ENCODE data around the gene HAO1. TPM values are rescaled to one million over a fixed set of nuclear protein-coding genes. Genes with fewer than 3 reads are reported as not detected.
"Not testable (repeated sequence)": the region's sequence is repeated elsewhere in the genome, so short reads cannot be mapped to it uniquely, and the experiment has no call there.

The HAO1 gene
- total RNA-seq = not detected in 2 replicates

DNA sequence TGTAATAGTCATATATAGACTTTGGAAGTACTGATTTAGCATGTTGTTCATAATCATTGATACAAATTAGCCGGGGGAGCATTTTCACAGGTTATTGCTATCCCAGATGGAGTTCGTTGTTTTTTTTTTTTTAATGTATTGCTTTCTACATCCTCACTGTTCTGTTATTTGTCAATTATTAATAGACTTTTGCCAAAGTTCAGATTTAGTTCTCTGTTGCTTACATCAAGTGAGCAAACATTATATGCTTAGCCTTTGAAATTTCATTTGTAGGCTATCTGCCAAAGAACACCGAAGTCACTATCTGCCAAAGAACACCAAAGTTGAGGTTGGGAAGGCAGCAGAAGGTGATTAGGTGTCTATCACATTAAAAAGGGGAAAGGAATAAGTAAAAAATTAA lies at the start of gene HAO1:
Gene HAO1, minus strand, starts transcription at position 118 of the 400 bp plus-strand sequence. Its CDS starts 36 bp downstream, at position 82.
- intact Hi-C loops (cut with micrococcal nuclease) = no loop called here

DNA sequence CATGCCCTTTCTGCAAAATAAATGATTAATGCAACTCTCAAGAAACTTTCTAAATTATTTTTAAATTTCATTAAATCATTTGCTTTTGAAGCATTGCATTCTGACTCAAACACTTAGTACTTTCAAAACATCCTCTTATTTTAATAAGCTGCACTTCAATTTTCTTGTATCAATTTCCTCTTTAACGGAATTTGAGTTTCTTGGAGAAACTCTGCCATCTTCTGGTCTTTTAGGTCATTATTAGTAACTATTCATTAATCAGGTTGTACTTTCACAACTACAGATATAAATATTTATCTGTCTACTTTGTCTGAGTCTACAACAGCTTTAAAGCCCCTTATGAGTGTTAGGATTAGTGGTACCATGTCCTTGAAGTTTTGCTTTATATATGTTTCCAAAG lies 49.1 kb upstream of the HAO1 start:
- intact Hi-C loops (cut with micrococcal nuclease) = no loop called here

DNA sequence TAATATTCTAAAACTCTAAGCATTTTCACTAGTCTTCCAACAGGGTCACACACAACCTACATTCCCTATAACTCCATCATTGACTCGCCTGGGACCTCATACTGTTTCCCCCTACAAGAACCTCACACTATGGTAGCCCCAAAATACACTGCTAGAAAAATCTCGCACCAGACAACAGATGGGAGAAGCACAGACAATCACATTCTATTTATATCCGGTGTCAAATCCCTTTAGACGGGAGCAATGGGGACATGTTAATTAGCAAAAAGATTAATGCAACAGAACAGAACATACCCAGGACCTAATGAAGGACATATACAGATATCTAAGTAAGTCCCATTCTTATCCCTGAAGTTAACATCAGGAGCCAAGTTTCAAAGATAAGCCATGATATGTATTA lies 45.7 kb upstream of the HAO1 start:
- intact Hi-C loops (cut with micrococcal nuclease) = no loop called here

DNA sequence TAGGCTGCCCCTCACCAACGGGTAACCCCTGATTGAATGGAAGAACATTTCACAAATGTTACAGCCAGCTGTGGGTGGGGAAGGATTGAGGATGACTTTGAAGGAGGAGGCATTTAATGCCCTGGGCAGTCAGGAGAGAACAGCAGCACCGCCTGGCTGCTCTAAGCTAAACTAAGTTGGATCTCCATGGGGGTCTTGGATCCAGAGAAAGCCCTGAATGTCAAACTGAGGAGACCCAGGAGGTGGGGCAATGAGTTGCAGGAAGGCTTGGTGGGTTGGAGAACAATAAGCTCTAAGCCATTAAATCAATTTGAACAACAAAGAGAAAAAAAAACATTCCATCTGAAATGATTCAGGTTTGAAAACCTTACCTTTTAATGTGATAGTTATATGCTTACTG lies 43.9 kb upstream of the HAO1 start:
- intact Hi-C loops (cut with micrococcal nuclease) = no loop called here

DNA sequence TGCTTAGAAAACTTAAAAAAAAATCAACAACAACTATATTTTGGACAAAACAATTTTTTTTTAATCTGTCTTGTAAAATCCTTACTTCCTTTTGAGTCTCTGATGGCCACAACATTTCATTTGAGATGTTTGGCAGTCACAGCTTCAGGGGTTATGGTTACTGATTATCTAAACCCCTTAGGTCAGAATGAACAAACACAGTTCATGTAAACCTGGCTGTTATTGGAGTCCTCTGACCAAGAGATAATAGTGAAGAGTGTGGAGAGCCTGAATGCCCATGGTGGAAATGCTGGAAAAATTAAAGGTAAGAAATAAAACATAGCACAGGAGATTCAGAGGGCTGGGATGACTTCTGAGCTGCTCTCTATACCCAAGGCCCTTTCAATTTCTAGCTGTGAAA lies 41.1 kb upstream of the HAO1 start:
- intact Hi-C loops (cut with micrococcal nuclease) = loop anchor here (2.0 kb wide), 1 partner anchor 39 kb away; no protein-coding TSS in a partner anchor

DNA sequence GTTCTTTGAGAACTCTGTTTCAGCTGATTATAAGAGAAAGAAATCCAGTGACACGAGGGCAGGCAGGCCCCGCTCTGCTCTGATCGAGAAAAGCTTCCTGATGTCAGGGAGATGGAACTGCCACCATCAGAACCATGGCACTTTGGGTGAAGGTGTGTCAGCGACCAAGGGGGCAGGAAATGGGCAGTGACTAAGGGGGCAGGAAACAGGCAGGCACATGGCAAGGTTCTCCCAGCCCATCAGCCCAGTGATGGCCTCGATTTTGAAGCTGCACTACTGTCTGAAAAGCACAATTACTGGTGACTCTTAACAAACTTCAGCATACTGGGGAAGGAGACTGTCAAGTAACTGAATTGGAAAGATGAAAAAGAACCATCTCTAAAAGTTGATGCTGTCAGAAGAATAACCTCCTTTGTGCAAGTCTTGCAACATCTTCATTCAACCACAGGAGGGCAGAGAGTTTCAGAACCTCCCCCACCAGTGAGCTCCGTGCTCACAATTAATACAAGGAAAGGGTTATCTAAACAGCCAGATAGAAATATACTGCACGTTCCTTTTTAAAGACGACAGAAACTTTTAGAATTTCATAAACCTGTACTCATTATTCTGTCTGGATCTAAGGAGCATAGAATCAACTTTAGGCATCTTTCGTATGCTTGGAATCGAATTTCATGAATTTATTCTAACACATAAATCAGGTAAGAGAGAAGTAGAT lies 40.2 kb upstream of the HAO1 start:
- intact Hi-C loops (cut with micrococcal nuclease) = loop anchor here (2.0 kb wide), 1 partner anchor 40 kb away; no protein-coding TSS in a partner anchor

DNA sequence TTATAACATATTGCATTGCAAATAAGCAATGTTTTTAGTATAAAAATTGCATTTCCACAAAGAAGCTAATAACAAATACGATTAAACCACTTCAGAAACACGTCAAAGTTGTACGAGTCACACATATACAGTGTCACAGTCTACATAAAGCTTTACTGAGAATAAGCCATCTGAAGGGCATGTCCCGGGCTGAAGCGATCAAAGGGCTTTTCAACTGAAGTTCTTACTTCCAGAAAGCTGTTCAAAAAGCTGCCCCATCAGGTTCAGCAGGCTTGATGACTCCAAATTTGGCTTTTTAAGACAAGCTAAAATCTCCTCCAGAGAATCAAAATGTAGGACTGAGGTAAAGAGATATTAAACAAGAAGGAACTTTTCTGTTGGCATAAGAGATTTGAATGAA lies 37.5 kb upstream of the HAO1 start:
- intact Hi-C loops (cut with micrococcal nuclease) = no loop called here

DNA sequence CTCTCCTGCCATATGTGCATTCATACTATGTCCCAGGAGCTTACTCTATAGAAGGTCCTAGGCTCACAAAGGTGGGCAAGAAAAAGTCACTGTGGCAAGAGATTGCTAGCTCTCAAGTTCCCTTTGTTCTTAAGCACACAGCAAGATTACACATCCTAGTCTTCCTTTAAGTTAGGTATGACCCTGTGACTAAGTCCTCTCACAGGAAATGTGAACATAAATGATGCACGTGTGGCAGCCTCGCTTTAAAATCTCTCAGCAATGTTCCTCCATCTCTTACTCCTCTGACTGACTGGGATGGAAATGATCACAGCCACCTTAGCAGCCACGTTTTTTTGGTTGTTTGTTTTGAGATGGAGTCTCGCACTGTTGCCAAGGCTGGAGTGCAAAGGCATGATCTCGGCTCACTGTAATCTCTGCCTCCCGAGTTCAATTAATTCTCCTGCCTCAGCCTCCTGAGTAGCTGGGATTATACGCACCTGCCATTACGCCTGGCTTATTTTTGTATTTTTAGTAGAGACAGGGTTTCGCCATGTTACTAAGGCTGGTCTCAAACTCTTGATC lies 35.7 kb upstream of the HAO1 start:
- intact Hi-C loops (cut with micrococcal nuclease) = no loop called here

DNA sequence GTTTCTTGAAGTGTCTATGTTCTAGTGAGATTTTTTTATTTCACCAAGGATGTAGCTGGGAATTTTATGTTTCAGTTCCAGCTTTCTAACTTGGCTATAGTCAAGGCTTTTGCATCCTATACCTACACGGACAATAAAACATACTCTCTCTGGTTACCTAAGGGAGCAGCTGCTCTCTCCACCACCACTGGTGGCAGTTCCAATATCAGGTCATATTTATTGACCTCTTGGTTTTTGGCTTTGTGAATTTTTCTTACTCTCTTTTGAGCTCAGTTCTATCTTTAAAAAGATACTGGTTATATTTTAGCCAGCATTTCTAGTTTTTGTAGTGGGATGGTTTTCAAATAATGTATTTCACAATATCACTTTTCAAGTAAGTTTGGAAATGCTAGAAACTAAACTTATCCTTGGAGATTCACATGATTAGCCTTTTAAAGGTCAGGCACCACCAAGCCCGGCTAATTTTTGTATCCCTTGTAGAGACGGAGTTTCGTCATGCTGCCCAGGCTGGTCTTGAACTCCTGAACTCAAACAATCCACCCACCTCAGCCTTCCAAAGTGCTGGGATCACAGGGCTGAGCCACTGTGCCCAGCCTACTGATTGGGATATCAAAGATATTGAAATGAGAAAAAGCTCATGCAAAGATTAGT lies 34.7 kb upstream of the HAO1 start:
- intact Hi-C loops (cut with micrococcal nuclease) = no loop called here

DNA sequence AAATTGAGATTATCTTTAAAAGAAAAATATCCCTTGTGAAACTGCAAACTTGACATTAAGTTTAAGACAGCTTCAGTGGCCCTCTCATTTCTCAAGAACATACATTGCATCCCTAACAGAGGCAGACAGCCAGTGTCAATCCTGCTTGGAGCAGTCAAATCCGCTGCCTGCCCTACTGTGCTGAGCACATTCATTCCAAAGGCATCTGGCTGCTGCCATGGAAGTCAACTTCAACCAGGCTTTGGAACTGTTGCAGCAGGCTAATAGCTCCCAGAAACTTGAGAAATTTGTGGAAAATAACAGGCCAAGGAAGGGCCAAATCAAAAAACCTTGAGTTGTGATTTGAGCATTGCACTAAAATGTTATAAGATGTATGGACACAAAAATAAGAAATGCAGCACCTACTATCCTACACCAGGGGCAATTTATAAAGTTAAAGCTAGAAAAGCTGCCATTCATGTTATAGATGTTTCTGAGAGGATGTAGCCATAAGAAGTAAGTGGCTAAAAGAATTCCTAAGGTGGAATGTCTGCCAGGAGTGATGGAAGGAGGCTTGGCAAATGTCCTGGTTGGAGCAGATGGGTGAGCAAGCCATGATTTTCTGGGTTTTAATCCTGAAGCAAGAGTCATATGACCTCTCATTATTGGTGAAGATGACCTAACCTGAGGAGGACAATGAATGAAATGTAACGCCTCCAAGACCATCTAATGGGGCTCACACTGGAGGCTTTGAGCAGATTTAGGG lies 31.4 kb upstream of the HAO1 start:
- intact Hi-C loops (cut with micrococcal nuclease) = no loop called here

DNA sequence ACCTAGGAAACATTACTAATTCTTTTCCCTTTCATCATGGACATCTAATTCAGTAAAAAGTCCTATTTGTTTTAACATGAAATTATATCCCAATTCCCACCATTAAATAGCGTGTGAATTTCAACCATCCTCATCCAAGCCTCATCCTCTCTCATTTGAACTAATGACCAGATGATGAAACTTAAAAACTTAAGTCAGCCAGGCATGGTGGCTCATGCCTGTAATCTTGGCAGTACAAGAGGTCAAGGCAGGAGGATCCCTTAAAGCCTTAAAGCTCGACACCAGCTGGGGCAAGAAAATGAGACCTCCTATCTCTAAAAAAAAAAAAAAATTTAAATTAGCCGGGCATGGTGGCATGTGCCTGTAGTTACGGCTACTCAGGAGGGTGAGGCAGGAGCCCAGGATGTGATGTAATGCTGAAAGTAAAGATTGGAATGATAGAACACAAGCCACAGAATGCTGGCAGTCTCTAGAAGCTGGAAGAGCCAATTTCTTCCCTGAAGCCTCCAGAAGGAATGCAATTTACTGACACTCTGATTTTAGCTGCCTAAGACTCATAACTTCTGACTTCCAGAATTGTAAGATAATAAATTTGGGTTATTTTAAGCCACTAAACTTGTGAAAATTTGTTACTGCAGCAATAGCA lies 27.1 kb upstream of the HAO1 start:
- intact Hi-C loops (cut with micrococcal nuclease) = no loop called here

DNA sequence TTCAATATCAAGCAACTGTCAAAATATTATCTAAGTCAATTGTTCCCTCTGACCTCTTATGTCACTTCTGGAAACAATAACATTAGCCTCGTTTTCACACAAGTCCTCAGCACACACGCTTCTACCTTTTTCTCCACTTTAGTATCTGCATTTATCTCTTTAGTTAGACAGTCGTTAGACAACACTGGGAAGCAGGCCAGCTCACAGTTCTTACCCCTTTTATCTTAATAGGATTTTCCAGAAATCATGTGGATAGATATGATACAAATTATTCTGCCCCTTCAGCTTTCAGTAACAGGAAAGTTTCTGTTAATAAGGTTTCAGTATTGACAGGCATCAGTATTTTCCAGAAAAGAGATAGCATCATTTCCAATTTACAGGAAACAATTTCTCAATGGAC lies 25.9 kb upstream of the HAO1 start:
- intact Hi-C loops (cut with micrococcal nuclease) = no loop called here

DNA sequence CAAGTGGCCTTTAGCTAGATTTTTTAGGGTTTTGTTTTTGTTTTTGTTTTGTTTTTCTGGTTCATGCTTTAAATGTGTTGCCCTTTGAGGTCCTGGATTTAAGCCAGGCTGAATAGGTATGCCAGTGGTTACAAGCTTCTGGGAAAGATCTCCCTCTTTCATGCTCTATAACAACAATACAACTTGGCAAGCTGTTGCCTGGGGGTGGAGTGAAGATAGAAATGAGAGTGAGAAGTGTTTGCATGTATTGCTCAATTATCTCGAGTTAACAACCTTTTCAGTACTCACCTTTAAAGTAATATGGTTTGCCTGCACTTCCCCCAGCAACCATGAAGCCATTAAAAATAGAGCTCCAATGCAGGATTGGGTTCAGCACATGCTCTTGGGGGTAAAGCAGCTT lies 19.2 kb upstream of the HAO1 start:
- intact Hi-C loops (cut with micrococcal nuclease) = no loop called here

DNA sequence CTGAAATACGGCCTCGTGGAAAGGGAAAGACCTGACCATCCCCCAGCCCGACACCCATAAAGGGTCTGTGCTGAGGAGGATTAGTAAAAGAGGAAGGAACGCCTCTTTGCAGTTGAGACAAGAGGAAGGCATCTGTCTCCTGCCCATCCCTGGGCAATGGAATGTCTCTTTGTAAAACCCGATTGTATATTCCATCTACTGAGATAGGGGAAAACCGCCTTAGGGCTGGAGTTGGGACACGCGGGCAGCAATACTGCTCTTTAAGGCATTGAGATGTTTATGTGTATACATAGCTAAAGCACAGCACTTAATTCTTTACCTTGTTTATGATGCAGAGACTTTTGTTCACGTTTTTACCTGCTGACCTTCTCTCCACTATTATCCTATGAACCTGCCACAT lies 16.3 kb upstream of the HAO1 start:
- intact Hi-C loops (cut with micrococcal nuclease) = not testable (repeated sequence)

DNA sequence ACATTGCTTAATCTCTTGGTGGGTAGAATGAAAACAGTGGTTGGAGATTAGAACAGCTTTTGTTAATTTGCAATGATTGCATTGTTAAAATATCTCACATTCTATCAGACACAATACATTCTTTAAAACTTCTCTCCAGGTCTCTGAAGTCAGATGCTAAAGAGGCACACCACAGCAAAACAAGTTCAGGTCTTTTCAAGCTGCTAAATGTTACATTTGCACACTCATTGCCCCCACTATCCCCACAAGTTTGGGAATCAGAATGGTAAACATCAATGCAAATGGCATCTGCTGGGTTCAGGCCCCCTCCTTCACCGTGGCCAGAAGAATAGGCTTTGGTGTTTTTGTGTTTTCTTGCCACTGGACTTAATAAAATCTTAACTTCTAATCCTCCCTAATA lies 10.1 kb upstream of the HAO1 start:
- intact Hi-C loops (cut with micrococcal nuclease) = no loop called here

DNA sequence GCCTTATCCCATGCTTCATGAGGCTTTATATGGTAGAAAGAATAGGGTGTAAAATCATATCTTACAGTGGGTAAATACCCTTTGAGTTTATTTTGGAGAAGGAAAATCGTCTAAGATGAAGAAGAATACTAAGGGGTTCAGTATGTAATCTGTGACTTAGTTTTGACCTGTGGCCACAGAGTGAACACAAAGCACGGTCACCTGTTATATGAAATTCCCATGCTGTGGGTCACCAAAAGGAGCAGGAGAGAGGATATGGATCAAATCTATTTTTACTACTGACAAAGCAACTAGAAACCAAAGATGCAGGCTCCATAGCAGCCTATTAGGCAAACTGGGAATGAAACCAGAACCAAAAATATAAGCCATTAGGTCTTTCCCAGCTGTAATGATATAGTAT lies 3.6 kb upstream of the HAO1 start:
- intact Hi-C loops (cut with micrococcal nuclease) = no loop called here

DNA sequence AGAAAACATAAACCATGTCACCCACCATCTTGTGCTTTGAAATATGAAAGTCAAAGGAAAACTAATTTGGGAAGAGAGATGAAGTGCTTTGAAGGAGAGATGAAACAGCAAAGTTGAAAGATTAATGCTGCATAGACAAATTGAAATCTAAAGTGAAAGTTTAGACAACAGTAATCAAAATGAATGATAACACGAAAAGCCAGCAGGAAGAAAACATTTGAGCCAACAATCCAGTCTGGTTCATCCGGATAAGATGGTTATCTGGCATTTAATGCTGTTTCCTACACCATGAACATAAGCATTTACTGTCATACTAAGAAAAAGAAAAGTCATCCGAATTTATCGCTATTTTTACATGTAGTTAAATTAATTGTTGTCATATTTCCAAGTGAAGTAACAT lies 595 bp downstream of the HAO1 start:
- intact Hi-C loops (cut with micrococcal nuclease) = no loop called here

DNA sequence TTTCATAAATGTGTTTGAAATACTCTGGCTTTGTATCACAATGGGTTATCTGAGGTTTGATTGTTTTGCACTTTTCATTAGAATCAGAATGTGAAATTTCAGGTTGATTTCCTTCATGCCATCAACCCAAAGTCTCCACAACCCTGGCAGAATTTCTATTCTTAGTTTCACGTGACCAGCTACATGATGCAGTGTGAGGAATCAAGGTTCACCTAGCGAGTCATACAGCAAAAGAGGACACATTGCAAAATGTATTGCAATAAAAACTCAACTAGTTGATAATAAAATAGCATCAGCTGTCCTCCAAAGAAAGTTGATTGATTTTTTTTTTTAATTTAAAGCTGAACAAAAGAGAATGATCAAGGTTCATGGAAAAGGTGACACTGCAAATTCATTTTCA lies 2.2 kb downstream of the HAO1 start:
- intact Hi-C loops (cut with micrococcal nuclease) = no loop called here

DNA sequence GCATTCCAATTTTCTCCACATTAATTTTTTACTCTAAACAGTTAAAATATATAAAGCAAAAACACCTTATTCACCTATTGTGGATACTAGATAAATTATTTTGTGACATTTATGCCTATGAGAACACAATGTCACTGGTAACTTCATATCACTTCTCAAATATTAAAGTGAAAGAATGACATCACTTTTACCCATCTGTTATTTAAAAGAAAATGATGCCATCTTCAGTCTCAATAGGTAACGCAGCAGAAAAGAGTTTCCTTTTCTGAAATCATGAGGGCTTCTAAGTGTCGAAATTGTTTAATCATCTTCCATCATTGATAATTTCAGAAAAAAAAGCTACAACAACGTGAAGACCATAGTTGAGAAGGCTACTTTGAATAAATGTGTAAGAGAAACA lies 2.9 kb downstream of the HAO1 start:
- intact Hi-C loops (cut with micrococcal nuclease) = loop anchor here (2.0 kb wide), 1 partner anchor 105 kb away; no protein-coding TSS in a partner anchor

DNA sequence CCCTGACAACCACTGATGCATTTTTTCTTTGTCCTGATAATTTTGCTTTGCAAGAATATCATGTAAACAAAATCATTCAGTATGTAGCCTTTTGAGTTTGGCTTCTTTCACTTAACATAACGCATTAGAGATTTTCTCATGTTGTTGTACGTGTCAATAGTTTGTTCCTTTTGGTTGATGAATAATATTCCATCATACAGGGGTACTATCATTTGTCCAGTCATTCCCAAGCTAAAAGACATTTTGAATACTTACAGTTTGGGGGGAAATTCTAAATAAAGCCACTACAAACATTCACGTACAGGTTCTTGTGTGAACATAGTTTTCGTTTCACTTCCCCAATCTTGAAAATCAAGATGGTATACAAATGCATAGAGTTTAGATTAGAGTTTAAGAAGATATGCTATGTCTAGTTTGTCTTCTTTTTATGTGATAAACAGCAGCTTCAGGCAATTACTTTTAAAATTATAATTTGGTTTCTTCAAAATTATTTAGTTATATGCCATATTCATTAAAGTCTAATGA lies 5.2 kb downstream of the HAO1 start:
- intact Hi-C loops (cut with micrococcal nuclease) = no loop called here

DNA sequence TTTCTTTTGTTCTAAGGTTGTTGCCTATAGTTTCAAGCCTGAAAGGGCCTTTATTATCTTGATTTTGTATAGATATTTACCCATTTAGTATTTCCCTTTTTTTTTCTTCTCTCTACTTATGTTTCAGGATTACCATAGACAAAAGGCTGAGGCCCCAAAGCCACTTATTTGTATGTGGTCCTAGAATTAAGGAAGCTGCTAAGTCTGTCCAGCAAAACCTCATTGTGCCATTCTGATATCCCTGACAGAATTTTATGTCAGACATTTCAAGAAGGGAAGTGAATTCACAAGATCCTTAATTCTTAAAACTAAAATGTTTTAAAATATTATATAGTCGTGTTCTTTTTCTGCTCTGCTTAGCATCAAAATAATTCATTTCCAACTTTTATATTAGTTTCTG lies 6.9 kb downstream of the HAO1 start:
- intact Hi-C loops (cut with micrococcal nuclease) = no loop called here
